ENCODE measurements around the gene COL6A5. TPM values are rescaled to one million over a fixed set of nuclear protein-coding genes. Genes with fewer than 3 reads are reported as not detected.

Gene COL6A5
- total RNA-seq, 1 donor, result 0.54 TPM

GRCh38 chr3:130515755-130516154 lies 170.3 kb downstream of the COL6A5 start:
- no peak for DNase-seq (ENCODE audit: low read depth in 2 of 3, low spot score in 2 of 3)

DNA sequence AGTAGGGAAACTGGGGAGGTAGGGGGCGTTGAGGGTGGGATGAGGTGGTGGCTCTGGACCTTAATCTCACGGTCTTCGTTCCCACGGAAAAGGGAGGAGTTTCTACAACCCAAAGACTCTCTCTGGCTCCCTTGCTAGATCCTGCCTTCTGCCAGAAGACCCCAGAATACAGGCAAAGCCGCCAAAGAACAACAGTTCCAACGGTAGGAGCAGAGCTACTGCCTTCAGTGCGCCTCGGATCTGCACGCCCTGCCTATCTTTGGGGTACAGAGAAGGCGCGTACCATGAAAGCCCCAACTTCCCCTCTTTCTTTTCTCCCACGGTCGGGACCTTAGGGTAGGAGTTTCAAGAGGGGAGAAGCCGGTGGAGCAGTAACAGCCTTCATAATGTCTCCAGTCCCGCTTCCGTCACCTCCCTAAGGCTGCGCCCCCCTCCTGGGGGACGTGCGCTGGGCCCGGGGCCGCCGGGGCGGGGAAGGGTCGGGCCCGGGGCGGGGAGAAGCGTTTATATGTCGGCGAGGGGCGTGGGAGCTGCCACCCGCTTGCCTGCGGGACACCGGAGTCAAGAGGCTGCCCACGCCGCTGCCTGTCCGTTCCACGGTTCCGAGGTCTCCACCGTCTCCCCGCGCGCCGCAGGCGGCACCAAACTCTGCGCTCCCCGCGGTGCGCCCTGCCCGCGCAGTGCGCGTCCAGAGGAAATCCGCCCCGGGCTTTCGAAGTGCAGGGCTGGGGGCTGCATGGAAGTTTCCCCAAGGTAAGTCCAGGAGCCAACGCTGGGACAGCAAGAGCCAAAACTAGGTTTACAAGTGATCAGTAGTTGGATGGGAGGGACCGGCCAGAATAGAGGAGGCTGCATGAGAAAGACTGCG lies 171.4 kb downstream of the COL6A5 start, which contains the start of gene COL6A6:
Gene COL6A6, plus strand, starts transcription at position 533 of the 868 bp plus-strand sequence. CDS start 43,188 bp downstream, outside the sequence.
- DNase-seq (ENCODE audit: low read depth in 2 of 3, low spot score in 2 of 3), result no peak

- no peak for DNase-seq (ENCODE audit: low read depth in 2 of 3, low spot score in 2 of 3)
These were observed 172.1 kb downstream of the COL6A5 start for GRCh38 chr3:130517602-130518001.

DNA sequence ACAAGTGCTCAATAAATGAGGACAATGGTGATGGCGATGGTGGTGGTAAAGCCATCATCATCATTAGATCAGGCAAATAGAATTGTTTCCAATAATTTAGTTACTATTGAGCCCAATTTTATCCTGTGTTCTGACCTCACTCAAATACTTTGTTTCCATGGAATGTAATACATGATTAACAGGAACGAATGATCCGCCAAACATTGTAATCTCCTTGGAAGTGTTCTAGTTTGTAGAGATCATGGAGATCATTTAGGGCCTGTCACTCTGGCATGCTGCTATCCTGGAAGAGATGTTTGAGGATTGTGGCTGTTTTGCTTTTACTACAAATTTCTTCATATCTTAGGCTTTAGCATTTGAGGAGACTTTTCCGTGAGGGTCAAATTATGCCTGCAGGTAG lies 174.3 kb downstream of the COL6A5 start:
- DNase-seq (ENCODE audit: low read depth in 2 of 3, low spot score in 2 of 3), result no peak

- no peak for DNase-seq (ENCODE audit: low read depth in 2 of 3, low spot score in 2 of 3)
These were observed 176.9 kb downstream of the COL6A5 start for GRCh38 chr3:130522399-130522798.

DNA sequence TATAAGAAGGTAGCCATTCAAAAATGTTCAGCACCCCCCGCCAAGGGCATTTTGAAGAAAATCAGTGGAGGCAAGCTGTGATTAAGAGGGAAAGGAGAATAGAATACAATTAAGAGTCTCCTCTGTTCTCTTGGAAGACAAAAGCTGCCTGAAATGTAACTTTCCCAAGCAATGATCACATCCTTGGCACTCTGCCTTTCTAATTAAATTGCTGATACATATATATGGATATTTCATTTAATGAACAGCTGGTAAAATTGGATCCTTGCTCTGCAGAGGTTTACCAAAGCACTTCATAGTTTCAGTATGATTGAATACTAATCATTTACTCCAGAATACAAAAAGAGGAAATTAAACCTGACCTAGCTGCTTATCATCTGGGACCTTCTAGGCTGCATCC lies 182.0 kb downstream of the COL6A5 start:
- DNase-seq (ENCODE audit: low read depth in 2 of 3, low spot score in 2 of 3), result no peak

DNA sequence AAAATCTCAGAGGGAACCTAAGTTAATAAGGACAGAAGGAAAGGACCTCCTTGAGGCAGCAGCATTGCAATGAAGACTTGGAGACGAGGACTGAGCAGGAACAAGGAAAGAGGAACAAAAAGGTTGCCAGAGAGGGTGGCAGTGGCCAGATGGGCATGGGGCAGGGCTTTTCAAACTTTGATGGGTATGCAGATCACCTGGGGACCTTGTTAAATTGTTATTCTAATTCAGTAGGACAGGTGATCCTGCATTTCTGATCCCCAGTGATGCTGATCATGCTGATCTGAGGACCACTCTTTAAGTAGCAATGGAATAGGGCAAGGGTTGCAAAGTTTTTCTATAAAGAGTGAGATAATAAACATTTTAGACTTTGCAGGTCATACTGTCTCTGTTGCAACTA lies 182.6 kb downstream of the COL6A5 start:
- DNase-seq (ENCODE audit: low read depth in 2 of 3, low spot score in 2 of 3), result no peak

DNA sequence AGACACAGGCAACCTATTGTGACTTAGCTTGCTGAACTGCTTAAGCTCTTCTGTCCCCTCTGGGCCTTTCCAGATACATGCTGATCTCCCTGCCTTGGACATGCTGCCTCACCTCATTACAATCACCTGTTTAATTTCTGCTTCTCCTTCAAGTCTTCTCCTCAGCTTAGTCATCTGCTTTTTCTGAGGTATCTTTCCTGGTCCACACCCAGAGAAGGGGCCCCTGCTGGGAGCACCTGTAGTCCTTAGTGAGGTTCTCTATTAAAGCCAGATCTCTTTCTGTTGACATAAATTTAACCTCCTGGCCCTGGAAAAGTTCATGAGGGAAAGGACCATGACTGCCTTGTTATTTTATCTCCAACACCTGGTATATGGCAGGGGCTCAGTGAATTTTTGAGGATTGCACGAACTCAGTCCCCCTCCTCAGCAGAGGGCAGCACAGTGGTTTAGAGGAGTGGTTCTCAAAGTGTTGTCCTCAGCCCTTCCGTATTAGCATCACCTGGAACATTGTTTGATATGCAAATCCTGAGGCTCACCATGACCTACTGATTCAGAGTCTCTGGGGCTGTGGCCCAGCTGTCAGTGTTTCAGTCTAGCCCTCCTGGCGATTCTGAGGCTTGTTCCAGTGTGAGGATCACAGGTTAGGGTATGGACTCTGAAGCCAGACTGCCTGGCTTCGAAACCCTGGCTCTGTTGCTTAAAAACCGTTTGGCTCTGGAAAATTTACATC lies 184.2 kb downstream of the COL6A5 start:
- no peak for DNase-seq (ENCODE audit: low read depth in 2 of 3, low spot score in 2 of 3)

GRCh38 chr3:130533247-130533646 lies 187.8 kb downstream of the COL6A5 start:
- no peak for DNase-seq (ENCODE audit: low read depth in 2 of 3, low spot score in 2 of 3)

Other genes starting within 250 kb of the COL6A5 start
- gene COL6A6, start 171.5 kb downstream of the COL6A5 start, total RNA-seq, result 0.27 TPM

Data from hematopoietic multipotent progenitor cell (in vitro differentiated cells).